Cardiac septum (tissue), 1 donor: ENCODE results near the gene ANKRD65. TPM values are rescaled to one million over a fixed set of nuclear protein-coding genes. Genes with fewer than 3 reads are reported as not detected.
"Not testable (repeated sequence)": the region's sequence is repeated elsewhere in the genome, so short reads cannot be mapped to it uniquely, and the experiment has no call there.

Source experiments
- DNase-seq: peaks from one replicate; pipeline ENCODE4 v3.0.0-alpha.2; 2020; ENCODE audit warnings: low spot score
- intact Hi-C: fragments of 100-400 bp; cut with DNase I; formaldehyde crosslinking; loops from one replicate; pipeline ENCODE4 v1.14.0; 2022
- total RNA-seq: library from RNA; stranded (reverse); fragmentation: NEBNext Ultra II Directional; extraction: Animal tissue kit (Norgen Biotek cat#: 25700); gene quantifications from one replicate; pipeline ENCODE4 v1.2.1, GENCODE V29; 2021
- donor health status: DM: no; HTN: no; CAD: no.

Gene ANKRD65
- total RNA-seq, 1 donor from 2014 or later, result 1.8 TPM

GRCh38 chr1:1381294-1381693 is 39.8 kb downstream of the ANKRD65 start:
- intact Hi-C loops, result no loop called here
- no peak for DNase-seq

- no peak for DNase-seq
- intact Hi-C loops, result no loop called here
These were observed 40.2 kb downstream of the ANKRD65 start for GRCh38 chr1:1380860-1381259.

GRCh38 chr1:1377540-1378205 is 43.4 kb downstream of the ANKRD65 start:
- no peak for DNase-seq
- intact Hi-C loops, result no loop called here

- no peak for DNase-seq
- intact Hi-C loops, result no loop called here
These were observed 44.4 kb downstream of the ANKRD65 start for GRCh38 chr1:1376551-1377226.

GRCh38 chr1:1374929-1375662 is 46.0 kb downstream of the ANKRD65 start, which contains the start of gene AURKAIP1:
Gene AURKAIP1 (minus strand): TSS chr1:1375207. CDS start chr1:1374756, 451 bp downstream.
- intact Hi-C loops, result loop anchor here (2.0 to 5.0 kb wide), 3 partner anchors 26 to 253 kb away; partner anchors contain the start of genes DVL1 and MRPL20
- DNase-seq, result peak; percentile 98

- intact Hi-C loops, result loop anchor here (2.0 to 5.0 kb wide), 3 partner anchors 26 to 252 kb away; partner anchors contain the start of genes DVL1 and MRPL20
- DNase-seq, result no peak
These were observed 46.5 kb downstream of the ANKRD65 start for GRCh38 chr1:1374589-1374928.

GRCh38 chr1:1373815-1374588 is 47.1 kb downstream of the ANKRD65 start:
- intact Hi-C loops, result loop anchor here (2.0 to 5.0 kb wide), 3 partner anchors 25 to 252 kb away; partner anchors contain the start of genes DVL1 and MRPL20
- no peak for DNase-seq

- no peak for DNase-seq
- intact Hi-C loops, result loop anchor here (5.0 kb wide), 1 partner anchor 251 kb away; no protein-coding TSS in a partner anchor
These were observed 47.8 kb downstream of the ANKRD65 start for GRCh38 chr1:1373051-1373814.

- intact Hi-C loops, result loop anchor here (5.0 kb wide), 1 partner anchor 250 kb away; no protein-coding TSS in a partner anchor
These were observed 49.0 kb downstream of the ANKRD65 start for GRCh38 chr1:1371746-1372711.

GRCh38 chr1:1371364-1371745 is 49.7 kb downstream of the ANKRD65 start:
- intact Hi-C loops, result loop anchor here (5.0 kb wide), 1 partner anchor 249 kb away; no protein-coding TSS in a partner anchor
- DNase-seq, result no peak

More at GRCh38 chr1:1371746-1372711, 49.0 kb downstream of the ANKRD65 start:
- no peak for DNase-seq

GRCh38 chr1:1370771-1371300 is 50.2 kb downstream of the ANKRD65 start:
- DNase-seq, result no peak
- intact Hi-C loops, result loop anchor here (5.0 kb wide), 1 partner anchor 249 kb away; no protein-coding TSS in a partner anchor

GRCh38 chr1:1370094-1370493 is 51.0 kb downstream of the ANKRD65 start:
- not testable (repeated sequence) for DNase-seq
- intact Hi-C loops, result loop anchor here (5.0 kb wide), 1 partner anchor 248 kb away; no protein-coding TSS in a partner anchor

Other genes with a start within 250 kb of the ANKRD65 start
- 0.22 TPM for gene TTLL10, start 247.4 kb downstream of the ANKRD65 start, total RNA-seq
- 0.19 TPM for gene TNFRSF18, start 214.7 kb downstream of the ANKRD65 start, total RNA-seq
- gene TNFRSF4, start 207.1 kb downstream of the ANKRD65 start, total RNA-seq, result 4.3 TPM
- 139 TPM for gene SDF4, start 189.3 kb downstream of the ANKRD65 start, total RNA-seq
- 11.1 TPM for gene B3GALT6, start 189.0 kb downstream of the ANKRD65 start, total RNA-seq
- 2.6 TPM for gene C1QTNF12, start 174.6 kb downstream of the ANKRD65 start, total RNA-seq
- gene UBE2J2, start 147.4 kb downstream of the ANKRD65 start, total RNA-seq, result 37.2 TPM
- 2.4 TPM for gene SCNN1D, start 140.8 kb downstream of the ANKRD65 start, total RNA-seq
- 60.8 TPM for gene ACAP3, start 113.3 kb downstream of the ANKRD65 start, total RNA-seq
- gene PUSL1, start 112.7 kb downstream of the ANKRD65 start, total RNA-seq, result 10.5 TPM
- gene INTS11, start 96.6 kb downstream of the ANKRD65 start, total RNA-seq, result 73.8 TPM
- 50.2 TPM for gene CPTP, start 96.5 kb downstream of the ANKRD65 start, total RNA-seq
- gene TAS1R3, start 90.0 kb downstream of the ANKRD65 start, total RNA-seq, result 0.62 TPM
- gene DVL1, start 71.9 kb downstream of the ANKRD65 start, total RNA-seq, result 96.2 TPM
- gene MXRA8, start 62.7 kb downstream of the ANKRD65 start, total RNA-seq, result 30.5 TPM
- 174 TPM for gene AURKAIP1, start 46.1 kb downstream of the ANKRD65 start, total RNA-seq
- gene CCNL2, start 21.9 kb downstream of the ANKRD65 start, total RNA-seq, result 78.6 TPM
- gene MRPL20, start 14.0 kb downstream of the ANKRD65 start, total RNA-seq, result 127 TPM
- 35.3 TPM for gene VWA1, start 14.4 kb upstream of the ANKRD65 start, total RNA-seq
- 0.51 TPM for gene ATAD3C, start 28.4 kb upstream of the ANKRD65 start, total RNA-seq
- 13.7 TPM for gene ATAD3B, start 50.5 kb upstream of the ANKRD65 start, total RNA-seq
- 13.7 TPM for gene ATAD3A, start 90.9 kb upstream of the ANKRD65 start, total RNA-seq
- 5.0 TPM for gene TMEM240, start 119.3 kb upstream of the ANKRD65 start, total RNA-seq
- 90.7 TPM for gene SSU72, start 153.6 kb upstream of the ANKRD65 start, total RNA-seq
- 1.7 TPM for gene FNDC10, start 178.9 kb upstream of the ANKRD65 start, total RNA-seq
- 82.4 TPM for gene MIB2, start 194.2 kb upstream of the ANKRD65 start, total RNA-seq
- 60.2 TPM for gene MMP23B, start 210.9 kb upstream of the ANKRD65 start, total RNA-seq
- gene CDK11B, start 237.7 kb upstream of the ANKRD65 start, total RNA-seq, result 30.4 TPM